Glutamatergic neuron (in vitro differentiated cells): ENCODE data around the gene PON2. TPM values are rescaled to one million over a fixed set of nuclear protein-coding genes. Genes with fewer than 3 reads are reported as not detected.

Source experiments
- DNase-seq: peaks from one replicate; pipeline ENCODE4 v3.0.0; 2022
- H3K27ac Mint-ChIP-seq: one replicate; pipeline ENCODE4 v1.8.0; 2020; ENCODE audit warnings: mild to moderate bottlenecking, mixed read lengths, inconsistent platforms; ENCODE audit not compliant: unreplicated experiment
- H3K27me3 Mint-ChIP-seq: one replicate; pipeline ENCODE4 v1.8.0; 2020; ENCODE audit warnings: mild to moderate bottlenecking, moderate library complexity, mixed read lengths, inconsistent platforms; ENCODE audit not compliant: unreplicated experiment
- H3K36me3 Mint-ChIP-seq: one replicate; pipeline ENCODE4 v1.8.0; 2020; ENCODE audit warnings: mild to moderate bottlenecking, mixed read lengths, inconsistent platforms; ENCODE audit not compliant: unreplicated experiment
- H3K4me1 Mint-ChIP-seq: one replicate; pipeline ENCODE4 v1.8.0; 2020; ENCODE audit warnings: mild to moderate bottlenecking, low read depth, mixed read lengths, inconsistent platforms; ENCODE audit not compliant: unreplicated experiment
- H3K4me3 Mint-ChIP-seq: one replicate; pipeline ENCODE4 v1.8.0; 2020; ENCODE audit warnings: mild to moderate bottlenecking, mixed read lengths, inconsistent platforms; ENCODE audit not compliant: unreplicated experiment
- H3K9me3 Mint-ChIP-seq: one replicate; pipeline ENCODE4 v1.8.0; 2020; ENCODE audit warnings: mild to moderate bottlenecking, moderate library complexity, mixed read lengths, inconsistent platforms; ENCODE audit not compliant: unreplicated experiment
- CTCF ChIP-seq: fragments of 200-600 bp; sonication (generic); IDR thresholded peaks from one replicate; pipeline ENCODE4 v1.5.0; 2021; ENCODE audit not compliant: partially characterized antibody, unreplicated experiment
- total RNA-seq: library from RNA; stranded (reverse); fragmentation: NEBNext Ultra II Directional; extraction: Animal tissue kit (Norgen Biotek cat#: 25700); gene quantifications from one replicate; pipeline ENCODE4 v1.2.1, GENCODE V29; 2021; ENCODE audit not compliant: unreplicated experiment

PON2 gene
- total RNA-seq, 1 donor from 2014 or later, result 55.7 TPM

- H3K27ac Mint-ChIP-seq, result no peak overlapping the region
- peaks cover 3% of the 10 kb centered on the region for H3K9me3 Mint-ChIP-seq
- peak overlapping the region; percentile 74 for H3K4me3 Mint-ChIP-seq
- peaks cover 5% of the 10 kb centered on the region for H3K4me1 Mint-ChIP-seq
- peaks cover 2% of the 10 kb centered on the region for H3K27me3 Mint-ChIP-seq
- DNase-seq, result no peak
- no peaks in the 10 kb centered on the region for H3K36me3 Mint-ChIP-seq
- no peak for TF ChIP-seq CTCF
These were observed 774 bp downstream of the PON2 start for GRCh38 chr7:95433952-95434556.

GRCh38 chr7:95433129-95433528 lies 1.7 kb downstream of the PON2 start:
- no peak for TF ChIP-seq CTCF
- no peak for DNase-seq
- Mint-ChIP-seq H3K4me1 (peaks cover 5% of the 10 kb centered on the region), H3K27ac (no peak overlapping the region), H3K9me3 (peaks cover 3% of the 10 kb centered on the region), H3K4me3 (no peak overlapping the region), H3K27me3 (peaks cover 2% of the 10 kb centered on the region), H3K36me3 (no peaks in the 10 kb centered on the region)

DNA sequence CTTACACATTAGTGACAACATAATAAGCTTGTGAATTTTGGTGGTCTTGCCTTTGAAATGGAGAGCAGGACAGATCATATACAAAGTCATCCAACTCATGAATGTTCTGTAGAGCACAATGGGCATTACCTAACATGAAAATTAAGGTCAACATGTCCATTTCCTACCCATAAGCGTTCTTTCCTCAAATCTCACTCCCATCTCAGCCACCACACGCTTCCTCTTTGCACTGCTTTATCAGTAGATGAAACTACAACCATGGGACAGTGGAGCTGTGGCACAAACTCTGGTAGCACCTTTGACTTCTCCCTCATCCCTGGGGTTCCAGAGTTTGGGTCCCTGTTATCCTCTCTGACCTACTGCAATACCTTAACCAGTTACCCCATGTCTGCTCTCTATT lies 2.2 kb downstream of the PON2 start:
- no peak for TF ChIP-seq CTCF
- H3K27me3 Mint-ChIP-seq, result peaks cover 2% of the 10 kb centered on the region
- H3K4me3 Mint-ChIP-seq, result no peak overlapping the region
- H3K36me3 Mint-ChIP-seq, result no peaks in the 10 kb centered on the region
- no peak for DNase-seq
- H3K4me1 Mint-ChIP-seq, result peaks cover 5% of the 10 kb centered on the region
- H3K27ac Mint-ChIP-seq, result no peak overlapping the region
- peaks cover 3% of the 10 kb centered on the region for H3K9me3 Mint-ChIP-seq

DNA sequence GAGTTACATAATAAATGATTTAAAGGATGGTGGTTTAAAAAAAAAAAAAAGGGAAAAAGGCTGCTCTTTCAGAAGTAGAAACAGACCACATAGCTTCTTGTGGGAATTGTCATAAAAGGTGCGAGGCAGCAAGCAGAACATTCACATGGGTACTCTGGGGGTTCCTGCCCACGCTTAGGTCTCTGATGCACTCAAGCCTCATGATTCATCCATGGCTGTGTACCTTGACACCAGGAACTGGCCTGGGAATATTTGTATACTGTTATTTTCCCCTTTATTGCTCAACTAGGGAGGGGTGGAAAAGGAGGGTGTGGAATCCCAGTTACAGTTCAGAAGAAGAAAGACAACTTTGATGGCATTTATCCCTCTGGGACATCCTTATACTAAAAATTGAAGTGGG lies 4.0 kb downstream of the PON2 start:
- H3K9me3 Mint-ChIP-seq, result peaks cover 3% of the 10 kb centered on the region
- H3K27ac Mint-ChIP-seq, result no peak overlapping the region
- H3K36me3 Mint-ChIP-seq, result no peaks in the 10 kb centered on the region
- TF ChIP-seq CTCF, result no peak
- no peak overlapping the region for H3K4me3 Mint-ChIP-seq
- peaks cover 2% of the 10 kb centered on the region for H3K27me3 Mint-ChIP-seq
- no peak for DNase-seq
- H3K4me1 Mint-ChIP-seq, result peaks cover 5% of the 10 kb centered on the region

- Mint-ChIP-seq H3K4me1 (peaks cover 3% of the 10 kb centered on the region), H3K4me3 (no peak overlapping the region), H3K27me3 (peaks cover 2% of the 10 kb centered on the region), H3K9me3 (no peaks in the 10 kb centered on the region), H3K27ac (no peak overlapping the region), H3K36me3 (no peaks in the 10 kb centered on the region)
- no peak for DNase-seq
- no peak for TF ChIP-seq CTCF
These were observed 5.4 kb downstream of the PON2 start for GRCh38 chr7:95429241-95429990.
